Measurements from ENCODE around the gene PITPNB.

Gene PITPNB

DNA sequence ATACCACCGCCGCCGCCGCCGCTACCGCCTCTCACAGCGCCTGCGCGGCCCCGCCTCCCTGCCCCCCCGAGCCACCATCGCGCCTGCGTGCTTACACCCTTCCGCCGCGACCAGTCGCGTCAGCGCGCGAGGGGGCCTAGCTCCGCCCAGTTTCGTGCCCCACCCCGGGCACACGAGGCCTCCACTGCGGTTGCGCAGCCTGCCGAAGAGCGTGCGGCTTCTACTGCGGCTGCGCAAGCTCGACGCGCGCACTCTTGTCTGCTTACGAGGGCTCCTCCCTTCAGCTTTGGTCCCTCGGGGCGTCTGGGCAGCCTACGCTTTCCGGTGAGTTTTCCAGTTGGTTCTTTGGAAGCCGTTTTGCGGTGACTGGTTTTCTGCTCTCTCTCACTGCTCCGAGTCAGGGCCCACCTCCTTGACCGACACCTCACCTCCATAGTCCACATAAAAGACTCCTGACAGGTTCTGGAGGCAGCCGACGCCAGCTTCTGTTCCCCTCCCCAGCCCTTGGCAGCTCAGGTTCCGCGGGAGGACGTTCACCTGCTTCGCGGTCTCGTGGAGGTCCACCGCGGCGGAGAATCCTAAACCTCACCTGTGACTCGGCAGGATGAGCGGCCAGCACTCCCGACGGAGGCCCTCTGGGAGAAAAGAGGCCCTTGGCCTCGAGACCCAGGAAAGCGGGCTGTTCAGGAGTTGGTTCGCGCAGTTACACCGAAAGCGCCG, at the start of gene PITPNB:
TSS of gene PITPNB (minus strand) at position 35 of the 720 bp plus-strand sequence. CDS start 65 bp downstream, outside the sequence.
- peak; percentile 97 for DNase-seq

DNA sequence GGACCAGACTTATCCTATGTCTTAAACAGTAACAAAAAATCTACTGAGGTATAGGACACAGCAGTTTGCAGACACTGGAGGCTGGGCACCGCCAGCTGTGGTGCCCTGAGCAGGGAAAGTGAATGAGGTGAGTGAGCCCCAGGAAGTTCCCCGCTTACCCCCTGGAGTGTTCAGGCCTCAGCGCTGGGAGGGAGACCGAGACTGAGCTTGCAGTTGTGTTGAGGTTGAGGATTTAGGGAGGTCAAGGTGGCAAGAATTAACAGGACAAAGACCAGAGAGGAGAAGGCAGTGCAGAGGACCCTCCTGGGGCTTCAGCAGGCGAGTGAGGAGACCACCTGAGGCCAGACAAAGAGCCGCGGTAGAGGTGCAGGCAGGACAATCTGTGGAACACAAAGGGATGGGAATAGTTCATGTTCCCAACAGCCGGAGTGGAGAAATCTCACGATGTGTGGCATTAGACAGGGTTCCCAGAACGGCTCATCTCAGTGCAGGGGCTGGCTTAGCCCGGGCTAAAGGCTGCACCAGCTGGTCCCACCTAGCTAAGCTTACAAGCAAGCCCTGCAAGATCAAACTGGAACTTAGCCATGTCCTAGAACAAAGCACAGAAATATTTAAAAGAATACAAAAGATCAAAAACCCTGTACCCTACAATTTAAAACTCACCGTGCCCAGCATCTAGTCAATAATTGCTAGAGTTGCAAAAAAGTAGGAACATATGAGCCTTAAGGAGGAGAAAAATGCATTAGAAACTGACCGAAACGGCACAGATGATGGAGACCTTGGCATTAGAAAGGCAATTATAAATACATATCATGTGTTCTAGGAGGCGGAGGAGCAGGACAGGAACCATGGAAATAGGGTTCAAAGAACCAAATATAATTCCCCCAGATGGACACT, 47.4 kb upstream of the PITPNB start:
- DNase-seq: no peak

DNA sequence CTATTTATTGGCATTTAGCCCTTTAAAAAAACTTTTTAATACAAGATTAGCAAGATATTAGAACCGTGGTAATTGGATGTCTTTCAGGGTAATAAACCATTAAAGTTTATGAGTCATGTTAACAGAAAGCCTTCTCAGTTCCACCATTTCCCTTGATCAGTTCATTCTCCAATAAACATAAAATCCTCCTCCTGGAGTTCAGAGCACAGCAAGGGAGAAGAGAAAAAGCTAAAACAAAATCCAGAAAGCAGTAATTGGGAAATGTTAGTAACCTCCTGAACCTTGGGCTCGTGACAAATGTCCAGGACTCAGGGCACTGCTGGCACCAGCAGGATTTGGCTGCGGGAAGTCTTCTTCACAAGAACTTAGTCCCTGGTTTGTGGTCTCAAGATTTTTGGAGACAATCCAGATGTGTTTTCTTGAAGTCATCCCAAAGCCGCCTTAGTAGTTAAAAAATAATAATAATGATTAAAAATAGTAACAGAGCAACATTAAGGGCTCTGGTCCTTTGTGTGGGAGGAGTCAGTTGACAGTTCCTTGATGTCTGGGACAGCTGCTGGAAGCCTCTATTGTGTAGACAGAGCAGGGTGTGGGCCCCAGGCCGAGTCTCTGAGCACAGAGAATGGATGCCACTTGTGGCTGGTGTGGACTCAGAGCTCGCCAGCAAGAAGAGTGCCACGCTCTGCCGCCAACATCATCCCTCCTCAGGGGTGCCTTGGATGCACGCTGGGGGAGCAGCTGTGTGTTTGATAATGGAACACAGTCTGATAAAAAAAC, 43.4 kb upstream of the PITPNB start:
- DNase-seq: no peak

DNA sequence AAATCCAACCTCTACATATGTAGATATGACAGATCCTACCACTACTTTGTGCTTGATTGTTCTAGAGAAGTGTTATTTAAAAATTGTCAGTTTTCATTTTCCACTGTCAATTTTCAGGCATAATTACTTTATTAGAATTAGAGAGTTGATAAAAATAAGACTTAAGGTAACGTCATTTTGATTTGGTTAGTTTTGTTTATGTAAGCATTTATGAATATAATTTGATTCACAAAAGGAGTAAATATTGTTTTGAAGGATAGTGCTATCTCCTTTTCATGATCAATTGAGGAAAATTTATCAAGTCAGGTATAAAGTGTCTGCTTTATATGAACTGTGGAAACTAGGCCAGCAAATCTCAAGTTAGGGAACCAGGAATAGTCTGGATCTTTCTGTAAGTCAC, 42.6 kb upstream of the PITPNB start:
- no peak for DNase-seq

DNA sequence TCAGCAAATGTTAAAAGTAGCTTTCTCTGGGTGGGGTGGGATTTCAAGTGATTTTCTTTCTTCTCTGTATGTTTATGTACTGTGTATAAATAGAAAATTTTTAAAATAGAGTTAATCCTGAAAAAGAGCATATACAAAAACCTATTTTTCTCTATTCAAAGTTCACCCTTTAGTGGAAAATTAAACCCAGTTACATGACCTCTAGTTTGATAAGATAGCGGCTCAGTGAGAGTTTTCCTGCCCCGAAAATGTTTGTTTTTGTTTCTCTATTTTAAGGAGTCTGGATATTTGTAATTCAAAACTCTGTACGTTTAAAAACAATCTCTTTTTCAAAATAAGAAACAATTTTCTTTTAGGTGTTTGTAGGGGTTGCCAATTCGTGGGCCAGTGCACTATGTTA, 42.1 kb upstream of the PITPNB start:
- no peak for DNase-seq

DNA sequence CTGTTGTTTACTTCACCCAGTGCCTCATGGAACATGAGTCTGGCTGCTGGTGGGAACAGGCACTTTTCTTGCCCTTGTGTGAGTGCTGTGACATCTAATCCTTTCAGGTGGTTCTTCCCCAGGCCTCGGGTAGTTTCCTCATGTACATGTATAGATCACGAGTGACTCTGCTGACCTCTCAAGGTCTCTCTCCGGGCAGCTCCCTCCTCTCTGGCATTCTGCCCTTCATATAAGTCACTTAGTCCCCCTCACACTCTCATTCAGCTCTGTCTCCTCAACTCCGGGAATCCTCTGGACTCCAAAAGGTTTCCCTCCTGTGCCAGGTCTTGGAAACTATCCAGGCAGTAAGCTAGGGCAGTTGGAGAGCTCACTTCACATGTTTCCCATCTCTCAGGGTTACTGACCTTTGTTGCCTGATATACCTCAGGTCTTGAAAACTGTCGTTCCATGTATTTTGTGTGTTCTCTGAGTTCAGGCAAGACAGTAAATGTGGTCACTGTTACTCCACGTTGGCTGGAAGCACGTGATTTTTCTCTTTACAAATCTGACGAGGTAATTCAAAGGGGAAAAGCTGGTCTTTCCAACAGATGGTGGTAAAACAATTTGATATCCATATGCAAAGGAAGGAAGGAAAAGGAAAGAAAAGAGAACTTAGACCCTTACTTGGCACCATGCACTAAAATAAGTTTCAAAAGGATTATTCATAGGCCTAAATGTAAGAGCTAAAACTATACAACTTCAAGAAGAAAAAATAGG, 40.5 kb upstream of the PITPNB start:
- no peak for DNase-seq

DNA sequence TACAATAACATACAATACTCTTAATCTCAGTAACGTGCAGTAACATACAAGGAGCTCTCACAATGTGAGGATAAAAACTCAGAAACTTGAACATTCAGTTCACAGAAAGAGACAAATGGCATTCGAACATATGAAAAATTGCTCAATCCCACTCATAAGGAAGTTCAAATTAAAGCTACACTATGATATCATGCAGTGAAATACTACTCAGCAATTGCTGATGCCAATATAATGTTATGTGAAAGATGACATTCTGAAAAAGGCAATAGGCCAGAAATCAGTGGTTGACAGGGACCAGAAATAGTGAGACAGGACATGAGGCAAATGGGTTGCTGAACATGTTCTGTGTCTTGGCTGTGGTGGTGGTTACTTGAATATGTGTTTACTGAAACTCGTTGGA, 33.7 kb upstream of the PITPNB start:
- no peak for DNase-seq

DNA sequence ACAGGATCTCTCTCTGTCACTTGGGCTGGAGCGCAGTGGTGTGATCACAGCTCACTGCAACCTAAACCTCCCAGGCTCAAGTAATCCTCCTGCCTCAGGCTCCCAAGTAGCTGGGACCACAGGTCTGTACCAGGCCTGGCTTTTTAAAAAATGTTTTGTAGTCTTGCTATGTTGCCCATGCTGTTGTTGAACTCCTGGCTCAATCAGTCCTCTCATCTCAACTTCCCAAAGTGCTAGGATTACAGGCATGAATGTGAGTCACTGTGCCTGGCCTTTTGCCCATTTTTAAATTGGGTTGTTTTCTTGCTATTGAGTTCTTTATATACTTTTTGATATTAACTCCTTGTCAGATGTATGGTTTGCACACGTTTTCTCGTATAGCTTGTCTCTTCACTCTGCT, 33.0 kb upstream of the PITPNB start:
- no peak for DNase-seq

DNA sequence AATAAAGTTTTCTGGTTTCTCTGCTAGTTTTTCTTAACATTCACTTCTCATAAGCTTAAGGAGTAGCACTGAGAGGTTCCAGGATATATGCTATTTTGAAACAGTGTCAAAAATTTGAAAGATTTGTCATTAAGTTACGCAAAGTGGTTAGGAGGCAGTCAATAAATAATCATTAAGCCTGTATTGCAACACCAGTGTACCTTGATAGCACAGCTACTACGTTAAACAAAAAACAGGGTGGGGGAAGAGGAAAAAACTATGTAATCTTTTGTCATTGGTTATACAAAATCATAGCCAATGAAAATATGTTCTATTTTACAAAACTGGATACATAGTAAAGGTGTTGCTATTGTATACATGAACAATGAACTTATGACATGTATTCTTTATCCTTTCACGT, 30.4 kb upstream of the PITPNB start:
- DNase-seq: no peak

DNA sequence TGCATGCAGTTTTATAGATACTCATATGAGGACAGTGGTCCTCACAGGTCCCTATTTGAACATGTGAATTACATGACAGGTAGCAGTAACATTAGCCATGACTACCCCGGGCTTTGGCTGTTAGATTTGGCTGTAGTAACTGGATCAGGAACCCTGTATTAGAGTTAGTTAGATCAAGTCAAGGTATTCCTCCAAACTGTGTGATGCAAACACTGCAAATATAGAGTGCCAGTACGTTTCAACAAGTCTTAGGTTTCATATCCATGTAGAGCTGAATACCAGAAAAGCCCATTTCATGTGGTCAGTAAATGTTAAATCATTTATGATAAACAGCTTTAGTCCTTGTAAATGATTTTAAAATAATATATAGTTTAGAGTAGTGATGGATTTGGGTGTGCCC, 29.5 kb upstream of the PITPNB start:
- no peak for DNase-seq

DNA sequence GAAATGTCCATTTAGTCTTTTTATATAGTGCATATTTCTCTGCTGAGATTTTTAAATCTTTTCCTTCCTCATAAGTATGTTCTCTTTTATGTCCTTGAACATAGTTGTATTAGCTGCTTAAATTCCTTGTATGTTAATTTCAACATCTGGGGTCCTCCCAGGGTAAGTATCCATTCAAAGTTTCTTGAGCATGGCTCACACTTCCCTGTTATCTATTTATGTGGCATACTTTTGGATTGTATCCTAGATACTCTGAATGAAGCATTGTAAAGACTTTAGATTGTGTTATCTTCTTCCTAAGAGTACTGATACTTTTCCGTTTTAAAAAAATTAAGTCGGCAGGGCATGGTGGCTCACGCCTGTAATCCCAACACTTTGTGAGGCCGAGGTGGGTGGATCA, 28.4 kb upstream of the PITPNB start:
- DNase-seq: no peak

DNA sequence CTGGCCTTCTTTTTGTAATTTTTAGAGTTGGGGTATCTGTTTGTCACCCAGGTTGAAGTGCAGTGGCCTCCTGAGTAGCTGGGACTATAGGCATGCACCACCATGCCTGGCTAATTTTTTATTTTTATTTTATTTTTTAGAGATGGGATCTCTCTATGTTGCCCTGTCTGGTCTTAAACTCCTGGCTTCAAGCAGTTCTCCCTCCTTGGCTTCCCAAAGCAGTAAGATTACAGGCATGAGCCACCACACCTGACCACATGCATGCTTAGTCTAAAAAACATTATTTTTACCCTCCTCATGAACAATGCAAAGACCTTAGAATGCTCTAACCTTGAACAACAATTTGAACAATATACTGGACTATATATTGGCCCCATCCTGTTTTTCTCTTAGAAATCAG, 22.1 kb upstream of the PITPNB start:
- DNase-seq: no peak

DNA sequence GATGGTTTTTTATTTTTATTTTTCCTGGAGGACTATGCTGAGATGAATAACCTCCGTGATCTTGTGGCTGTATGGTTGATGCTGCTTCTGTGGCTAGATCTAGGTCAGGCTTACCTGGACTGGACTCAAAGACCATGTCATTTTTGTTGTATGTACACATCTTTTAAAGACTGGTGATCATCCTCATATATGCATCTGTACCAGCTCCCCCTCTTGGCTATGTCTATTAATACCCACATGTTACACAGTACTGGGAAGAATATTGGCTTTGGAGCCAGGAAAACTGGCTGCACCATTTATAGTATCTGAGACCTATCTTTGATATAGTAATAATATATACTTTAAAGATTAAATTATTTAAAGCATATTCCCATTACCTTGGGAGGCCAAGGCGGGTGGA, 18.4 kb upstream of the PITPNB start:
- no peak for DNase-seq

DNA sequence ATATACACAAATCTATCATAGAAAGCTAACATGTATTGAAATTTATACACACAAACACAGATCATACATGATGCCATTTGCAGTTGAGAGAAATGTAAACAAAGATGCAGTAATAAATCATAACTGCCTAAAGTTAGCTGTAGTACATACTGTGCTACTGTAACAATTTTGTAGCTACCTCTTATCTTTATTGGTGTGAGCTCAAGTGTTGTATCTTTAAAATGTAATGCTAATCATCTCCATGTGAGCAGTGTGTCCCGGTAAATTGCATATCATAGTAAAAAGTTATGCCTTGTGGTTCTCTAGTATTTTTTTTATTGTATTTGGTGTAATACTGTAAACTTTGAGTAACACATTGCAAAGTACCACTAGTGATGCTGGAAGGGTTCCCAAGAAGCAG, 16.8 kb upstream of the PITPNB start:
- DNase-seq: no peak

DNA sequence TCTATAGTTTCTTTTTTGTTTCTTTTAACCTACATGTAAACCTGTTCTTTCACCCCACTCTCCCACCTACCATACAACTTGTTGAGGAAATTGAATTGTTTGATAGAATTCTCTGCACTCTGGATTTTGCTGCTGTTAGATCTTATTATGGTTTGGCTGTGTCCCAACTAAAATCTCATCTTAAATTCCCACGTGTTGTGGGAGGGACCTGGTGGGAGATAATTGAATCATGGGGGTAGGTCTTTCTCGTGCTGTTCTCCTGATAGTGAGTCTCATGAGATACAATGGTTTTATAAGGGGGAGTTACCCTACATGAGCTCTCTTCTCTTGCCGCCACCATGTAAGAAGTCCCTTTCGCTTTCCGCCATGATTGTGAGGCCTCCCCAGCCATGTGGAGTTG, 15.0 kb upstream of the PITPNB start:
- DNase-seq: no peak

DNA sequence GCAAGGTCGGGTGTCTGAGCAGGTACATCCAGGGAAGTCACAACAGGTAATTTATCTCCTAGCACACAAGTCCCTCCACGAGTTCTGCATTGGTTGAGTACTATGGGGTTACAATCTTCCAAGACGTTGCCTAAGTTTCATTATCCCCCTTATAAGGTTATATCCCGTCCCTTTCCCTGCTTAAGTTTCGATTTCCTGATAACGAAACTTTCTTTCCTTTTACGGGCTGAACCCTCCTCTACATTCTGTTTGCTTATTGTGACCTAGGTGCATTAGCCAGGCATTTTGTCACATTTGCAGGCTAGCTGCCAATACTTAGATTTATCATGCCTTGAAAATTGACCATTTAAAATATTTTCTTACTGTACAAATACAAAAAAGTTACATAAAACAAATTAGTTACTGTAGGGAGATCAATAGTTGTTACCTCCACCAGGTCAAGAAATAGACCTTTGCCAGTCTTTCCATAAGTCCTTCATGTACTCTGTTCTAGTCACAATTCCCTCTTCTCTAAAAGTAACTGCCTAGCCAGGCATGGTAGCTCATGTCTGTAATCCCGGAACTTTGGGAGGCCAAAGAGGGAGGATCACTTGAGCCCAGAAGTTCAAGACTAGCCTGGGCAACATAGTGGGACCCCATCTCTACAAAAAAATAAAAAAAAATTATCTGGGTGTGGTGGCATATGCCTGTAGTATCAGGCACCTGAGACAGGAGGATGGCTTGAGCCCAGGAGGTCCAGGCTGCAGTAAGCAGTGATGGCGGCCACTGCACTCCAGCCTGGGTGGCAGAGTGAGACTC, 14.3 kb upstream of the PITPNB start:
- DNase-seq: no peak

DNA sequence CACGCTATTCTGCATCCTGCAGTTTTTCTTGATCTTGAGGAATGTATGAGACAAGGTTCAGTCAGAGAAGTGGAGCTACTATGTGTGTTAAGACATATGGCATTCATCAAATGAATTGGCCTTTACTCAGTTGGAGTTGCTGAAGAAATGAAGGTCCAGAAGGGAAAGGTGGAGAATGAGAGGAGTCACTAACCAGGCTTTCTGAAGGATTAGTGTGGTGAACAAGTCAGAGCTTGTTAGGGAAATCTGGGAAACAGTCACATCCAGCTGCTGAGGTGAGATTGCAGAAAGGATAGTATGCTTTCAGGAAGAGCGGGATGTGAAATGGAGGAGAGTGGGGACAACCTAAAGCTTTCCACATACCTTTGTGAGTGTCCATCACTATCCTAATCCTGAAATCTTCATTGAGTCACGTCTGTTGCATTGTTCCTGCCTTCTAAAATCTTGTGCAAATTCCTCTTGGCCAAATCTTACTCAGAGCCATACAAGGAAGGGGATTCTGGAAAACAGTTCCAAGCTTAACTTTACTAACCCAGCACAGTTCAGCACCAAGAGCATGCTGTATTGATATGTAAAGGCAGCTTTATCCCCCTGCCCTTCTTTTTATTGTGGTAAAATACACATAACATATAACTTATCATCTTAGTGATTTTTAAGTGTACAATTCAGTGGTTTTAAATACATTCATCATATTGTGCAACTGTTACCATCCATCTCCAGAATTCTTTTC, 11.4 kb upstream of the PITPNB start:
- no peak for DNase-seq

DNA sequence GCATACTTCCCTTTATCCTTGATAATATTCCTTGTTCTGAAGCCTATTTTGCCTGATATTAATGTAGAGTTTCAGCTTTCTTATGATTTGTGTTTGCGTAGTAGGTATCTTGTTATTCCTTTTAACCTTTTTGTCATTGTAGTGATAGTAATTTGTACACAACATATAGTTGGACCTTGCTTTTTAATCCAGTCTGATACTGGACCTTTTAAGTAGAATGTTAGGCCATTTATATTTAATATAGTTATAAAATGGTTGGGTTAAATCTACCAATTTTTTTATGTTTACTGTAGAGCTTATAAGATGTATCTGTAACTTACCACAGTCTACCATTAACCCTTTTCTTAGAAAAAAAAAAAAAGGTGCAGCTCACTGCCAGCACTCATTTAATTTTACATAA, 8.6 kb upstream of the PITPNB start:
- no peak for DNase-seq

DNA sequence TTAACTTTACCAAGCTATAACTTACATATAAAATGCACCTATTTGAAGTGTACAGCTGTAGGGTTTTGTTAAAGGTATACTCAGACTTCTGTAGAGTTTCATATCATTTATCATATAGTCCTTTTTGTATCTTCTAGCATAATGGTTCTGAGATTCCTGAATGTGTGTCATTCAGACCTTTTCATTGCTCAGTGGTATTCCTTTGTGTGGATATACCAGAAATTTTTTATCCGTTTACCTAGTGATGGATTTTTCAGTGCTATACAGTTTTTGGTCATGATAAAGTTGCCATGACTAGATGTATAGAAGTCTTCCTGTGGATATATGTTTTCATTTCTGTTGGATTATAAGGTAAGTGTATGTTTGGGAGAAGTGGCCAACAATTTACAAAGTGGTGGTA, 6.3 kb upstream of the PITPNB start:
- DNase-seq: no peak

DNA sequence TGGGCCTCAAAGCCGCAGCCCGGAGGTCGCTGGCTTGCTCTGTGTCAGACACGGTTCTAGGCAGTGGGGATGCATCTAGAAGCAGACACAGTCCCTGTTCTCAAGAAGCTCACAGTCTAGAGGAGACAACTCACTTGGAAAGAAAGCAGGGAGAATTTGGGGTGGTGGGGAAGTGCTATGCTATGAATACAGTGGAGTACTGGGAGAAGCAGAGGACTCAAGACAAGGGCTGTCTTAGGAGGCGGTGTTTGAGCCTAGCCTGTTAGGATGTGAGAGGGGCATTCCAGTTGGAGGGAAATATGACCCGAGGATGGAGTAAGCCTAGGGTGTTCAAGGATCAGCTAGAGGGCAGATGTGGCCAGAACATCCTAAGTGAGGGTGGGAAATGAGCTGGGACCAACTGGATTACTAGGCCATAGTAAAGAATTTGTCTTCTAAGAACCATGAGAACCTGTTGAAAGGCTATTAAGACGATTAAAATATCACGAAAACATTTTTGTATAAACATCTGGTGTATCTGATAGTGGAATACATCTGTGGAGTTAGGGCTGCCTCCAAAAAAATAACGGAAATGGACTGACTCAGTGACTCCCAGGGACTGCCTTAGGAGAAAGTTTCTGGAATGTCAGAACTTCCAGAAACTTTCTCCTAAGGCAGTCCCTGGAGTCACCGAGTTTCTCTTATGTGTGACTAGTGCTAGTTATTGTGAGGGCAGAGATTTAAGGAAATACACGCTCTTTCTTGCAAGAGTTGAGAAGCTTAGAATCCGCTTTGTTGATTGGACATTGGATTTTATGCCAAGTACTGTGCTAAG, 1.1 kb upstream of the PITPNB start:
- DNase-seq: no peak
